ENCODE measurements around the gene C16orf78.

C16orf78 gene

GRCh38 chr16:49396206-49396720 is 22.7 kb downstream of the C16orf78 start:
- H3K9me3 ChIP-seq (ENCODE audit: control insufficient read depth, insufficient read depth, low read depth, low read length): no peaks in the 10 kb centered on the region

DNA sequence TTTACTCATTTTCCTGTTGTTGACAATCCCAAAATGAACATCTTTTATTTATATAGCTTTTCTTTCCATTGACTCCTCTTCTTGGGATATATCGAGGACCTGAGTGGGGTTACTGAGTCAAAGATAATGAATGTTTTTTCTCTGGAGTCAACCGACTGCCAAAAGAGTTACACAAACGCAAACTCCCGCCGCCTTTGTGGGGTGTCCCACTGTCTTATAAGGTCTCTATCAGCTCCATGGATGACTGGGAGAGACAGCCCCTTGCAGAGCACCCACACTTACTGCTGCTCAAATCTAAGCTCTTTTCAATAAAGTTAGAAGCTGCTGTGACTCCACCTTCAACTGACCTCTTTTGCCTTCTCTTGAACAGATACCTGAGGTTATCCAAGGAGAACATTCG is 25.2 kb downstream of the C16orf78 start:
- H3K9ac ChIP-seq (ENCODE audit: low read length): no peak overlapping the region
- no peaks in the 10 kb centered on the region for H3K4me1 ChIP-seq (ENCODE audit: control insufficient read depth, insufficient read depth, low read length)
- no peaks in the 10 kb centered on the region for H3K36me3 ChIP-seq (ENCODE audit: control insufficient read depth, insufficient read depth, low read length)
- H3K27me3 ChIP-seq (ENCODE audit: control insufficient read depth, insufficient read depth, low read length): peaks cover 5% of the 10 kb centered on the region
- no peak overlapping the region for H3K4me3 ChIP-seq (ENCODE audit: low read depth, low read length)
- H3K27ac ChIP-seq (ENCODE audit: low read depth, low read length): no peak overlapping the region
- H3K9me3 ChIP-seq (ENCODE audit: control insufficient read depth, insufficient read depth, low read depth, low read length): peaks cover 9% of the 10 kb centered on the region

More at GRCh38 chr16:49396206-49396720, 22.7 kb downstream of the C16orf78 start:
- H3K9ac ChIP-seq (ENCODE audit: low read length): no peak overlapping the region
- H3K36me3 ChIP-seq (ENCODE audit: control insufficient read depth, insufficient read depth, low read length): no peaks in the 10 kb centered on the region
- H3K27ac ChIP-seq (ENCODE audit: low read depth, low read length): no peak overlapping the region
- H3K4me3 ChIP-seq (ENCODE audit: low read depth, low read length): no peak overlapping the region
- no peaks in the 10 kb centered on the region for H3K4me1 ChIP-seq (ENCODE audit: control insufficient read depth, insufficient read depth, low read length)
- peaks cover 5% of the 10 kb centered on the region for H3K27me3 ChIP-seq (ENCODE audit: control insufficient read depth, insufficient read depth, low read length)

DNA sequence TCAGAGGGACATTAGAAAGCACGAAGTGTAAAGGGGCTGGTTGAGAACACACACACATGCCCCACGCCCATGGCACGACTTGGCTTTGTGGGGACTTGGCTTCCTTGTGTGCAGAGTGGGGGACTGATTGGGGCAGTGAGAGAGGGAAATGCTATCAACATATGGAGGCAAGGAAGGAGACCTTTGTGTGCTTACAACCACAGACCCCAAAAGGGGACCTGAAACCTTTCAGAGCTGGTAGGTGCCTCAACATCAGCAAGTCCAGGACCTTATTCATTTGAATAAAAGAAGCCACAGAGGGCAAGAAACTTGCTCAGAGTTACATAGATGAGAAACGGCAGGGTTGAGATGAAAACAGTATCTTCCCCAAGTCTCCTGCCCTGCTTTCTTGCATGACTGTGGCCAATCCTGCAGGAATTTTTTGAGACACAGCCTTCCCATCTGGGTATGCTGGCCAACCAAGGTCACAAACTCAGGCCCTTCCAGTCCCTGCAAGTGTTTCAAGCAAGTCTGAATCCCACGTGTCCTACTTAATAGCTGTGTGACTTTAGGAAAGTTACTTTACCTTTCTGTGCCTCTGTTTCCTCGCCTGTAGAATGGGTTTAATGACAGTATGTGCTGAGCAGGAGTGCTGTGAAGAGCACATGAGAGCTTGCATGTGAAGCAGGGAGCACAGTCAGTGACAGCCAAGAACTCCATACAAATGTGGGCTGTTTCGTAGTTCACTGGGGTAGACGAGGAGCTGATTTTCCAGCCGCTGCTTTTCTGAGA is 26.2 kb downstream of the C16orf78 start:
- Histone ChIP-seq H3K27ac (ENCODE audit: low read depth, low read length) (no peak overlapping the region), H3K9ac (ENCODE audit: low read length) (no peak overlapping the region), H3K27me3 (ENCODE audit: control insufficient read depth, insufficient read depth, low read length) (peaks cover 5% of the 10 kb centered on the region)

GRCh38 chr16:49400611-49401010 is 27.0 kb downstream of the C16orf78 start:
- H3K27me3 ChIP-seq (ENCODE audit: control insufficient read depth, insufficient read depth, low read length): peaks cover 5% of the 10 kb centered on the region
- H3K9me3 ChIP-seq (ENCODE audit: control insufficient read depth, insufficient read depth, low read depth, low read length): peaks cover 11% of the 10 kb centered on the region
- no peaks in the 10 kb centered on the region for H3K36me3 ChIP-seq (ENCODE audit: control insufficient read depth, insufficient read depth, low read length)
- H3K4me1 ChIP-seq (ENCODE audit: control insufficient read depth, insufficient read depth, low read length): no peaks in the 10 kb centered on the region
- H3K9ac ChIP-seq (ENCODE audit: low read length): no peak overlapping the region
- no peak overlapping the region for H3K4me3 ChIP-seq (ENCODE audit: low read depth, low read length)
- H3K27ac ChIP-seq (ENCODE audit: low read depth, low read length): no peak overlapping the region

More for the DNA sequence above, 26.2 kb downstream of the C16orf78 start:
- peaks cover 11% of the 10 kb centered on the region for H3K9me3 ChIP-seq (ENCODE audit: control insufficient read depth, insufficient read depth, low read depth, low read length)
- H3K36me3 ChIP-seq (ENCODE audit: control insufficient read depth, insufficient read depth, low read length): no peaks in the 10 kb centered on the region
- H3K4me3 ChIP-seq (ENCODE audit: low read depth, low read length): no peak overlapping the region
- H3K4me1 ChIP-seq (ENCODE audit: control insufficient read depth, insufficient read depth, low read length): no peaks in the 10 kb centered on the region

DNA sequence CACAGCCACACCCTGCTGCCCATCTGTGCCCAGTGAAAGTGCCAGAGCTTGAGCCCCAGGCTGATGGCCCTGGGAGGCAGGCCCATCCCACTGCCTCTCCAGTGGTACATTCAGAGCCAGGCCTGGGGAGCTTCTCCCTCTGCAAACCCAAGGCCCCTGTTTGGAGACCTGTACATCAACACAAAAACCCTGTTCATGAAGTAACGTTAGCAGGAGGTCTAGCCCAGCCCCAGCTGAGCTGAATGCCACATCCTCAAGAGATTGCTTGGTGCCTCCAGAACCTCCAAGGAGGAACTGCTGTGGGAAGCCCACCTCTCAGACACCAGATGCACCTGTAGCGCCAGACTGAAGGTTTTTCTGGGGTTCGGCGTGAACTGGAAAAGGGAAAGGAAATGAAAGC is 31.5 kb downstream of the C16orf78 start:
- Histone ChIP-seq H3K36me3 (ENCODE audit: control insufficient read depth, insufficient read depth, low read length) (no peaks in the 10 kb centered on the region), H3K27me3 (ENCODE audit: control insufficient read depth, insufficient read depth, low read length) (no peaks in the 10 kb centered on the region), H3K27ac (ENCODE audit: low read depth, low read length) (no peak overlapping the region), H3K9me3 (ENCODE audit: control insufficient read depth, insufficient read depth, low read depth, low read length) (peaks cover 11% of the 10 kb centered on the region), H3K4me3 (ENCODE audit: low read depth, low read length) (no peak overlapping the region), H3K9ac (ENCODE audit: low read length) (no peak overlapping the region), H3K4me1 (ENCODE audit: control insufficient read depth, insufficient read depth, low read length) (no peaks in the 10 kb centered on the region)

GRCh38 chr16:49405530-49405929 is 31.9 kb downstream of the C16orf78 start:
- Histone ChIP-seq H3K27me3 (ENCODE audit: control insufficient read depth, insufficient read depth, low read length) (no peaks in the 10 kb centered on the region), H3K9me3 (ENCODE audit: control insufficient read depth, insufficient read depth, low read depth, low read length) (peaks cover 11% of the 10 kb centered on the region), H3K4me3 (ENCODE audit: low read depth, low read length) (no peak overlapping the region), H3K36me3 (ENCODE audit: control insufficient read depth, insufficient read depth, low read length) (no peaks in the 10 kb centered on the region), H3K9ac (ENCODE audit: low read length) (no peak overlapping the region), H3K4me1 (ENCODE audit: control insufficient read depth, insufficient read depth, low read length) (no peaks in the 10 kb centered on the region), H3K27ac (ENCODE audit: low read depth, low read length) (no peak overlapping the region)

DNA sequence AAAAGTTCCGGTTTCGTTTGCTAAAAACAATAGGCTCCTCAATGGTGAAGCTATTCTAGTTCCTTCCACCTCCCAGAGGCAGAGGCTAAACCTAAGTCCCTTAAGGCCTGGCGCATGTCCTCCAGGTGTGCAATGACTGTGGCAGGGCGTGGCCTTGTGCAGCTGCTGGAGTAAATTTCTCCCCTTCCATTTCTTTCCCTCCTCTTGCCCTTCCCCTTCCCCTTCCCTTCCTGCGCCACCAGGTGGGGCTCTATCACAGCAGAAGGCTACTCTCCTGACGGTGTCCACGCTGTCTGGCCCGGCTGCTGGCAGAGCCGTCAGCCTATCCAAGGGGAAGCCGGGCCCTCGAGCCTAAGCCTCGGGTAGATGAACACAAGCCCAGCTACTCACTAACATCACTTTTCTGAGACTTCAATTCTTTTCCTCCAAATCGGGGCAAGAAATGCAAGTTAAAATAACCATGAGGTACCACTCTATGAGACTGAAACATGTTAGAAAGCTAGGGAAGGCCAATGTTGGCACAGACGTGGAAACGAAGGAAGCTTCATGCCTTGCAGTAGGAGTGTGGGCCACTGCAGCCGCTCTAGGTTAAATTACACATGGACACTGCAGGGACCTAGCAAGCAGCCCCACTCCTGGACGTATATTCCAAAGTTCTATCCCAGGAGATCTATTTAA is 34.4 kb downstream of the C16orf78 start:
- Histone ChIP-seq H3K27me3 (ENCODE audit: control insufficient read depth, insufficient read depth, low read length) (no peaks in the 10 kb centered on the region), H3K27ac (ENCODE audit: low read depth, low read length) (no peak overlapping the region), H3K4me1 (ENCODE audit: control insufficient read depth, insufficient read depth, low read length) (no peaks in the 10 kb centered on the region), H3K36me3 (ENCODE audit: control insufficient read depth, insufficient read depth, low read length) (no peaks in the 10 kb centered on the region), H3K4me3 (ENCODE audit: low read depth, low read length) (no peak overlapping the region), H3K9ac (ENCODE audit: low read length) (no peak overlapping the region), H3K9me3 (ENCODE audit: control insufficient read depth, insufficient read depth, low read depth, low read length) (peaks cover 10% of the 10 kb centered on the region)

GRCh38 chr16:49409121-49409520 is 35.5 kb downstream of the C16orf78 start:
- Histone ChIP-seq H3K27ac (ENCODE audit: low read depth, low read length) (no peak overlapping the region), H3K4me1 (ENCODE audit: control insufficient read depth, insufficient read depth, low read length) (no peaks in the 10 kb centered on the region), H3K9ac (ENCODE audit: low read length) (no peak overlapping the region), H3K36me3 (ENCODE audit: control insufficient read depth, insufficient read depth, low read length) (no peaks in the 10 kb centered on the region), H3K9me3 (ENCODE audit: control insufficient read depth, insufficient read depth, low read depth, low read length) (no peaks in the 10 kb centered on the region), H3K27me3 (ENCODE audit: control insufficient read depth, insufficient read depth, low read length) (no peaks in the 10 kb centered on the region), H3K4me3 (ENCODE audit: low read depth, low read length) (no peak overlapping the region)

DNA sequence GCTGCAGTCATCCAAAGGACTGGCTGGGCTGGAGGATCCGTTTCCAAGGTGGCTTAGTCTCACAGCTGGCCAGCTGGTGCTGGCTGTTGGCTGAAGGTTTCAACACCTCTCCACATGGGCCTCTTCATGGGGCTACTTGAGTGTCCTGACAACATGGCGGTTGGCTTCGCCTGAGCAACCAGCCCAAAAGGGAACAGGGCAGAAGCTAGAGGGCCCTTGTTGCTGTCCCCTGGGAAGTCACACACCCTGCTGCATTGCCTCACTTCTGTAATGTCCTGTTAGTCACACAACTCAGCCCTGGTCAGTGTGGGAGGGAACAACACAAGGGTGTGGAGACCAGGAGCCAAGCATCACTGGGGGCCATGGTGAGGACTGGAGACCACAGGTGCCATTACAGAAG is 36.6 kb downstream of the C16orf78 start:
- Histone ChIP-seq H3K27me3 (ENCODE audit: control insufficient read depth, insufficient read depth, low read length) (no peaks in the 10 kb centered on the region), H3K9ac (ENCODE audit: low read length) (no peak overlapping the region), H3K4me3 (ENCODE audit: low read depth, low read length) (no peak overlapping the region), H3K27ac (ENCODE audit: low read depth, low read length) (no peak overlapping the region), H3K4me1 (ENCODE audit: control insufficient read depth, insufficient read depth, low read length) (no peaks in the 10 kb centered on the region), H3K9me3 (ENCODE audit: control insufficient read depth, insufficient read depth, low read depth, low read length) (no peaks in the 10 kb centered on the region), H3K36me3 (ENCODE audit: control insufficient read depth, insufficient read depth, low read length) (no peaks in the 10 kb centered on the region)

DNA sequence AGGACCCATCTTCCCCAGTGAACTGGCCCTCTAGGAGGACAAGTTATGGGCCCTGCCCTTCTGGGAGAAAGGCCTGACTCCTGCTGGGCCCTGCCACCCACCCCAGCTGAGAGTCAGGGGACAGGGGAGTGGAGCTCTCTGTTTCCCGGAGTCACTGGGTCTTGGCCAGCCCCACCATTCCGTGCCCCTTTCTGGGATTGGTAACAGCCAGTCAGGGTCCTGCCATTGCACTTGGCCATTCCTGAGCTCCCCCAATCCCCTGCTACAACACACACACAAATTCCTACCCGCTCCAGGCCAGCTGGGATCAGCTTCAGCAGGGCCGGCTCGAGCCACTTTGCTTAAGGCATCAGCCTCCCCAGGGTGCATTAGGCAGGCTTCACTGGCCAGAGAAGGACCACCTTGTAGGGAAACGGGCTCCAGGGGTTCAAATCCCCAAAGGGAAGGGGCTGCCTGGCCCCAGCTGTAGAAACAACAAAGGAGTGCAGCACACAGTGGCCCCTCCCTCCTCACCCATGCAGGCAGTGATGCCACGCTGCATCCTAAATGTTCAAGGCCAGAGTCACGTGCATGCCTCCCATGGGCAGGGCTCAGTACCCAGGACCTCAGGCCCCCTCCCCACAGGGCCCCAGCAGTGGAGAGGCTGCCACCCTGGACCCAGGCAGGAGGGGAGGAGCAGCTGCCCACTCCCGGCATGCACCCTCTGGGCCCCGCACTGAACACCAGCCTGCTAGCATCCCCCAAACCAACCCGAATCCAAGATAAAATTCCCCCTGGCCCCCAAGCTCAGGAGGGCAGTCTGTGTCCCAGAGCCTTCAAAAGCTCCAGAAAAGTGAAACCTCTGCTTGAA is 37.7 kb downstream of the C16orf78 start:
- Histone ChIP-seq H3K27me3 (ENCODE audit: control insufficient read depth, insufficient read depth, low read length) (no peaks in the 10 kb centered on the region), H3K36me3 (ENCODE audit: control insufficient read depth, insufficient read depth, low read length) (no peaks in the 10 kb centered on the region), H3K27ac (ENCODE audit: low read depth, low read length) (no peak overlapping the region), H3K9ac (ENCODE audit: low read length) (no peak overlapping the region), H3K4me3 (ENCODE audit: low read depth, low read length) (no peak overlapping the region), H3K9me3 (ENCODE audit: control insufficient read depth, insufficient read depth, low read depth, low read length) (no peaks in the 10 kb centered on the region), H3K4me1 (ENCODE audit: control insufficient read depth, insufficient read depth, low read length) (no peaks in the 10 kb centered on the region)

All from HUES6 (cell line).